ENCODE measurements around the gene KDM4C. TPM values are rescaled to one million over a fixed set of nuclear protein-coding genes. Genes with fewer than 3 reads are reported as not detected.

The KDM4C gene
- total RNA-seq, 6 donors from 2014 or later: 31.6 to 96.4 (median 41.2) TPM

GRCh38 chr9:6910032-6910431 is 152.3 kb downstream of the KDM4C start:
- WGBS, 2 donors: 55 to 56% methylated on average over 2 of the region's 2 CpGs
- H3K27me3 ChIP-seq: no peaks in the 10 kb centered on the region
- no peak overlapping the region for H3K27ac ChIP-seq
- ATAC-seq (ENCODE audit: low FRiP score in 2 of 2) (no peak), DNase-seq (no peak)
- no peak for TF ChIP-seq POLR2A (IDR thresholded peaks at IDR 0.05)
- no peak for TF ChIP-seq POLR2AphosphoS5 (IDR thresholded peaks at IDR 0.05)
- peak in 1 of 6 experiments; percentile 13 for TF ChIP-seq CTCF (IDR thresholded peaks at IDR 0.05)
- no peak for TF ChIP-seq EP300 (IDR thresholded peaks at IDR 0.05)
- H3K4me1 ChIP-seq: no peaks in the 10 kb centered on the region
- H3K9me3 ChIP-seq: no peaks in the 10 kb centered on the region
- no peak overlapping the region for H3K4me3 ChIP-seq
- no peaks in the 10 kb centered on the region for H3K36me3 ChIP-seq

GRCh38 chr9:6910497-6910896 is 152.7 kb downstream of the KDM4C start:
- WGBS, 2 donors: 90 to 94% methylated on average over 3 of the region's 3 CpGs
- TF ChIP-seq POLR2AphosphoS5 (IDR thresholded peaks at IDR 0.05): no peak
- DNase-seq (no peak), ATAC-seq (ENCODE audit: low FRiP score in 2 of 2) (no peak)
- no peaks in the 10 kb centered on the region for H3K36me3 ChIP-seq
- no peak overlapping the region for H3K4me3 ChIP-seq
- no peaks in the 10 kb centered on the region for H3K9me3 ChIP-seq
- no peaks in the 10 kb centered on the region for H3K4me1 ChIP-seq
- no peak overlapping the region for H3K27ac ChIP-seq
- H3K27me3 ChIP-seq: no peaks in the 10 kb centered on the region

- Histone ChIP-seq H3K9me3 (no peaks in the 10 kb centered on the region), H3K27ac (no peak overlapping the region), H3K4me1 (no peaks in the 10 kb centered on the region), H3K36me3 (no peaks in the 10 kb centered on the region), H3K4me3 (no peak overlapping the region), H3K27me3 (no peaks in the 10 kb centered on the region)
- DNase-seq (no peak), ATAC-seq (ENCODE audit: low FRiP score in 2 of 2) (no peak)
- WGBS, 2 donors: 75% methylated on average over 3 of the region's 3 CpGs
- TF ChIP-seq EP300 (IDR thresholded peaks at IDR 0.05) (no peak), CTCF (IDR thresholded peaks at IDR 0.05) (no peak), POLR2AphosphoS5 (IDR thresholded peaks at IDR 0.05) (no peak), POLR2A (IDR thresholded peaks at IDR 0.05) (no peak)
Observed at GRCh38 chr9:6911901-6912638, 154.3 kb downstream of the KDM4C start.

GRCh38 chr9:6915635-6916034 is 157.9 kb downstream of the KDM4C start:
- Histone ChIP-seq H3K27ac (no peak overlapping the region), H3K36me3 (no peaks in the 10 kb centered on the region), H3K4me1 (no peaks in the 10 kb centered on the region), H3K9me3 (no peaks in the 10 kb centered on the region), H3K4me3 (no peak overlapping the region), H3K27me3 (no peaks in the 10 kb centered on the region)
- WGBS, 2 donors: 81 to 89% methylated on average over 4 of the region's 4 CpGs
- ATAC-seq (ENCODE audit: low FRiP score in 2 of 2): no peak
- no peak for DNase-seq
- TF ChIP-seq POLR2AphosphoS5 (IDR thresholded peaks at IDR 0.05) (no peak), POLR2A (IDR thresholded peaks at IDR 0.05) (no peak), EP300 (IDR thresholded peaks at IDR 0.05) (no peak), CTCF (IDR thresholded peaks at IDR 0.05) (no peak)

- Histone ChIP-seq H3K9me3 (no peaks in the 10 kb centered on the region), H3K4me3 (no peak overlapping the region), H3K4me1 (peaks cover 0 to 6% (median 2%) of the 10 kb centered on the region in 4 donors), H3K27me3 (no peaks in the 10 kb centered on the region), H3K36me3 (no peaks in the 10 kb centered on the region), H3K27ac (no peak overlapping the region)
- ATAC-seq (ENCODE audit: low FRiP score in 2 of 2): no peak
- no peak for DNase-seq
- TF ChIP-seq EP300 (IDR thresholded peaks at IDR 0.05) (no peak), POLR2AphosphoS5 (IDR thresholded peaks at IDR 0.05) (no peak), CTCF (IDR thresholded peaks at IDR 0.05) (no peak), POLR2A (IDR thresholded peaks at IDR 0.05) (no peak)
Observed at GRCh38 chr9:6917162-6917561, 159.4 kb downstream of the KDM4C start.
